ENCODE measurements around the gene TBX3.

- TF ChIP-seq EP300 (IDR thresholded peaks at IDR 0.05) (no peak), POLR2AphosphoS2 (conservative IDR thresholded peaks at IDR 0.05; ENCODE audit: low read length) (no peak), BCL3 (IDR thresholded peaks at IDR 0.05) (no peak), CTCF (IDR thresholded peaks at IDR 0.05) (no peak), RCOR1 (IDR thresholded peaks at IDR 0.05; ENCODE audit: low read depth, low read length) (no peak), RFX5 (IDR thresholded peaks at IDR 0.05) (no peak), E2F6 (IDR thresholded peaks at IDR 0.05; ENCODE audit: borderline replicate concordance, low read depth) (no peak), POLR2A (IDR thresholded peaks at IDR 0.05; ENCODE audit: low read length) (no peak), REST (IDR thresholded peaks at IDR 0.05) (no peak), HDAC2 (IDR thresholded peaks at IDR 0.05) (no peak)
These were observed 10.1 kb downstream of the TBX3 start for GRCh38 chr12:114673901-114674250.

Data from A549 (cell line).